GM19025 (cell line): Measurements from ENCODE around the gene POLR2C.

Source experiments
- ATAC-seq: cut with Tn5 transposase; IDR thresholded peaks from one replicate; pipeline ENCODE4 v1.9.1; 2021; ENCODE audit warnings: mild to moderate bottlenecking, low read depth, moderate library complexity; ENCODE audit not compliant: unreplicated experiment

The POLR2C gene

DNA sequence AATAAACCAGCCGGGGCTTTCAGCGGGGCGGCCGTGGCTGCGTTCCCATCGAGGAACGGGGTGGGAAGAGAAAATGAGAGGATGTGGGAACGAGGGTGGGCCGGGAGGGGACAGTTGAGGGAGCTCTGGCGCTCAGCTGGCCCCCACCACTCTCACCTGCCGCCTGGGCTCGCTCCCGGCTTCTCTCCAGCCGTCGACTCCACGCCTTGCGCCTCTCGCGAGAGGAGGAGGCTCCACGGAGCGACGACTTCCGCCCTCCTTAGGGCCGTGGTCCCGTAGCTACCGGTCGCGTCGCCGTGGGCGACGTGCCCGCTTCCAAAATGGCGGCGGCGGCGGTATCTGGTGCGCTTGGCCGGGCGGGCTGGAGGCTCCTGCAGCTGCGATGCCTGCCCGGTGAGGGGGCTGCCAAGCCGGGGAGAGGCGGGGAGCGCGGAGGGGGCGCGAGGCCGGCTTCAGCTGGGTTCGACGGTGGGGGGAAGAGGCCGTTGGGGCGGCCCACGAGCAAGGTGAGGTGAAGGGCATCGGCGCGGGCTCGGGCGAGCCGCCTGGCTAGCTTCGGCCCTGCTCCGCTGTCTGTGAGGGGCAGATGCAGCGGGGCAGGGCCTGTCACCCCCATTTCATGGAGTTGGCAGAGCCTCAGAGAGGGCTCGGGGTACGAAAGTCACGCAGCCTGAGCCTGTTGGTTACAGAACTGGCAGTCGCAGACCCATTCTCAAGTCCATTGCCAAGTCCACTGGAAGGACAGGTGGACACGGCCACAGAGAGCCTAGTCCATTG is 15.1 kb upstream of the POLR2C start, which contains the start of the genes CIAPIN1 and COQ9:
Gene CIAPIN1 (minus strand): TSS at position 200 of the 777 bp plus-strand sequence. CDS start 6,457 bp downstream, outside the sequence.
Gene COQ9 (plus strand): TSS at position 294 of the 777 bp plus-strand sequence. CDS start 27 bp downstream, at position 321.
- ATAC-seq, result peak; percentile 99

DNA sequence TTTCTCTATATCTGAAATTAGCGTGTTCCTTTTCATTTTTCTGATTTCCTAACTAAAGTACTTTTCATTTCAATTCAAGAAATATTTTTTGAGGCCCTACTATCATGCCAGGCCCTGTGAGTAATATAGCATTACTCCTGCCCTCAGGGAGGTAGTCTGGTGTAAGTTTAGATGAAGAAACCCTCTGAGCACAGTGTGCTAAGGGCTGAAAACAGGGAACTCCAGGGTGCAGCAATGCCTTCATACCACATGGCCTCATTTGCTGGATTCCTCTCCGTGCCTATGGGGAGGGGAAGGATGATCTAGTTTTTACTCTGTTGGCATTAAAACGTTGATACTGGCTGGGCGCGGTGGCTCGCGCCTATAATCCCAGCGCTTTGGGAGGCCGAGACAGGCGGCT is 10.5 kb upstream of the POLR2C start:
- ATAC-seq, result no peak

DNA sequence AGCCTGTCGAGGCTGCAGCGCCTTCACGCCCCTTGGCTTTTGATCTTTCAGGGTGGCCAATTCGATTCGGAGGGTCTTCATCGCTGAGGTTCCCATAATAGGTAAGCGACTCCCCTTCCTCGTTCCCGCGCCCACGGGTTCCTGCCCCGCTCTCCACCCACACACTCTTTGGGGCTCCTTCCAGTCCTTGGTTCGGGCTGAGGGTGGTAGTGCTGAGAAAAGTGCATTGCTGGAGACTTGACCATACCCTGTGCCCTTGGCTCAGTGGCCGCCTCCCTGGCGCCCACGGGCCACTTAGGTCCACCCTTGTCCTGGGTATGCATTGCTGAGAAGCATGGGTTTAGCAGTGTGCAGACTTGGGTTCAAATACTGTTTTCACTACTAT is 491 bp downstream of the POLR2C start:
- ATAC-seq, result no peak

DNA sequence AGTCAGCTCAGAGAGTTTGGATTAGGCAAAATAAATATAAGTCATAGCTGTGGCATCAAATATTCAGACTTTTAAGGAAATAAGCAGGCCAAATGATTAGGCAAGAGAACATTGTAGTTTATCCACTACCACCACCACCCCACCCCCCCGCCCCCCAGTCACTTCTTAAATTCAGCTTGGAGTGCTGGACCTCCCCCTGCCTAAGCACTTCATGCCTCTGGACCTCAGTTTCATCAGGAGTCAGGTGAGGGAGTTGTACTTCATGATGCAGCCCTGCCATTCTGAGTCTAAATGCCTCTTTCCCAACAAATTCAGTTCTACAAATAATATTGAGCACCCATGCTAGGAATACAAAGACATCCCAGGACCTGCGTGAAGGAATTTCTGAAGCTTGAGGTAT is 2.0 kb downstream of the POLR2C start:
- no peak for ATAC-seq

DNA sequence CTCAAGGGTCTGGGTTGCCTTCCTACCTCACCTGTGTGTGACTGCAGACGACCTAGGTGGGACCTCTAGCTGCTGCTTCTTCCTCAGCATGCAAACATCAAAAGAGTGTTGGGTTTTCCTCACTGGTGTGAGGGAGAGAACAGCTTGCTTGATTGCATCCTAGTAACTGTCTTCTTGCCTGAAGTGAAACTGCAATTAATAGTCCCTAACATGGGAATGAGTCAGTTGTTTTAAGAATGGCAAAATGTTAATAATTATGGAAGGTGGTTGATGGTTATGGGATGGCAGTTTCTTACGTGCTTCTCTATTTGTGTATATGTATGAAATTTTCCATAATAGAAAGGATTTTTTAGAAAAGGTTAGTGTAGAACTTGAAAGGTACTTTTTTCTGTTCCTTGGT is 5.9 kb downstream of the POLR2C start:
- no peak for ATAC-seq

DNA sequence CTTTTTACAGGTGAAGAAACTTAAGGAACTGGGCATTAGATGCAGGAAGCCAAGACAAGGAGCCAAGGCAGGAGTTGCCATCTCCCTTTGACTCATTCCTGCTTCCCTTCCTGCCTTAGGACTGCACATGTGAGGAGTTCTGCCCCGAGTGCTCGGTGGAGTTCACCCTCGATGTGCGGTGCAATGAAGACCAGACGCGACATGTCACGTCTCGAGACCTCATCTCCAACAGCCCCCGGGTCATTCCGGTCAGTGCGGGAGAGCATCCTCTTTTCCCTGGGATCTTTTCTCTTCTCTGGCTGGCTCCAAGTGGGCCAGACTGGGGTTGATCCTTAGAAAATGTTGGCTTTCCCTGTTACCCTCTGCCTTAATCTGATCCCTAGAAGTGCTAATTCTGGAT is 6.6 kb downstream of the POLR2C start:
- no peak for ATAC-seq

DNA sequence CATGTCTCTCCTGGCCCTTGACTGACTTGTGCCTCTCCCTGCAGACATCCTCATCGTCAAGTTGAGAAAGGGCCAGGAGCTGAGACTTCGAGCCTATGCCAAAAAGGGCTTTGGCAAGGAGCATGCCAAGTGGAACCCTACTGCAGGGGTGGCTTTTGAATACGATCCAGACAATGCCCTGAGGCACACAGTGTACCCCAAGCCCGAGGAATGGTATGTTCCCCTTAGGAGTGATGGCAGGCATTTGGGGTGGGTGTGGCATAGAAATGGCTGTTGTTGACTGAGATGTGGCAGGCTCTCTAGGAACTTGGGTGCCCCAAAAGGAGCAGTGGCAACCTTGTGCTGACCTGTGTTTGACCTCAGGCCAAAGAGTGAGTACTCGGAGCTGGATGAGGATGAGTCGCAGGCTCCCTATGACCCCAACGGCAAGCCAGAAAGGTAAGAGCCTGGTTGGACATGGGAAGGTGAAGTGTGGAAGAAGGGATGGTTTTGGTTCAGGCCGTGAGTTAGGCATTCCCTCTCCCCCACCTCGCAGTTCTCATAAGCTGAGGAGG is 7.5 kb downstream of the POLR2C start:
- ATAC-seq, result no peak

DNA sequence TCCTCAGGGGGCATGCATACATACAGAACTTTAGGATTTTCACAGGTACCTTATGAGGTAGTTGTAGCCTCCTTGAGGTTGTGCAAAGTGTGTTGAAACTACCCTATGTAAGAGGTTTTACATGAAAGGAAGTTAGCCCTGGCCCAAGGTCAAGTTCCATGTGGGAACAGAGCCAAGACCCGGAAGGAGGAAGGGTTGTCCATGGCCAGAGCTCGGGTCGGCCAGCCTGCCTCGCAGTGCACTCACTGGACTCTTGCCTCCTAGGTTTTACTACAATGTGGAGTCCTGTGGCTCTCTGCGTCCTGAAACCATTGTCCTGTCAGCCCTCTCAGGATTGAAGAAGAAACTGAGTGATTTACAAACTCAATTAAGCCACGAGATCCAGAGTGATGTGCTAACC is 8.2 kb downstream of the POLR2C start:
- ATAC-seq, result no peak

DNA sequence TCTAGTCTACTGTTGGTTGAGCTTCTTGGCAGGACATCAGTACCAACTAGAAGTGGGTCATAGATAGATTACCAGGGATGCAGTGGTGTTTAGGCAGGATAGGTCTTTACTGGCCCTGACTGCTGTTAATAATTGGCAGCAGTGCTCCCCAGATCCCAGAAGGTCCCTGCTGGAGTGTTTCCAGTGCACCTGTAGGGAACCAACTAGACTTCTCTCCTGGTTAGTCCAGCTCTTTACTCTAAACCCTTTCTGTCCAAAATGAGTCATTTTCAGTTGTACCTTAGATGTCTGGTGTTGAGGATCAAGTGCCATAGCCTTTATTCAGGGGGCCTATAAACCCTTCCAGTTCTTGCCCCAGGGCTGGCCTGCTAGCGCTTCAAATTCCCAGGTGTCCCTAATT is 8.7 kb downstream of the POLR2C start:
- ATAC-seq, result no peak

DNA sequence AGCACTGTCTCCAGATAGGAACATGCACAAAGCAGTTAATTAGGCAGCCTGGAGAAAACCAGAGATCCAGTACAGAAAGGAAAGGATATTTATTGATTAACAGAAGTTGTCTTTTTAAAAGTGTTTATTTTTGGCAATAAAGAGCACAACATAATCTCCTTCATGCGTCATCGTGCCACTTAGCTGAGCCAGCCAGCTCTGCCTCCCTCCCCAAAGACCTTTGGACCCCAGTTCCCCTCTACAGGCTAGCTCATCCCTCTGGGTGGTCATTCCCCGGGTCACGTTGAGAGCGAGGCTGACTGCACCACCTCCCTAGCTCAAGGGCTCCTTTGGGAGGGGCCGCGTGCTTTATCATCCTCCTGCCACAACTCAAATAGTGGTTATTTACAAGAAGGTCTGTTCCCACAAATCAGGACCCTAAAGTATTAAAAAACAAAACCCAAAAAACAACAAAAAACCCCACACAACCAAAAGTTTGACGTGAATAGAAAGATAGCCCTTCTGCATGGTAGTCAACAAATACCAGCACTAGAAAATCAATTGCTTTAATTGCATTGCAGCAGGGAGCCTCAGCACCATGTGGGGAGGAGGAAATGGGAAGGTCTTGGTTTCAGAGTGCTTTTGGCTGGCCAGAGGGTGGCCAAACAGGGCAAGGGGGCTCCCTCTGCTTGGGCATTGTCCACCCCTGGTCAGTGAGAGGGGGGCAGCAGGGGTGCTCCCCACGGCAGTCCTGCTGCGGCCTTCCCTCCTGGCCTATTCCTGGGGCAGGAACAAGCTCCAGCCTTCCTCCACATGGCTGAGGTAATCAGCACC is 9.6 kb downstream of the POLR2C start:
- ATAC-seq, result no peak

DNA sequence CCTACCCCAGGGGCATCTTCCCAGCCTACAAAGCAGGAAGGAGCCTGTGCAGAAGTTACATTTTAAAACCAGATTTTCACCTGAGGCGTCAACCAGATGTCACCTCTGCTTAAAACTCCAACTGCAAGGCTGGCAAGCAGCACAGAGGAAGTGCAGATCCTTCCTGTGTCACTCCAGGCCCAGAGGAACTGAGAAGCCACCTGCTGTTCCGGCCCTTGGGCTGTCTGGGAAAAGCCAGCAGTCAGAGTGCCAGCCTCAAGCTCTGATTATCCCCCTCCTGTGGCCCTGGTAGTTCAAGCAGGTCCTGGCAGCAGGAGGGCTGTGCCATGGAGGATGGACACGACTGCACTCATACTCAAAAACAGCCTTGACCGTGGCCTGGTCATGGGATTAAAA is 10.2 kb downstream of the POLR2C start:
- no peak for ATAC-seq

DNA sequence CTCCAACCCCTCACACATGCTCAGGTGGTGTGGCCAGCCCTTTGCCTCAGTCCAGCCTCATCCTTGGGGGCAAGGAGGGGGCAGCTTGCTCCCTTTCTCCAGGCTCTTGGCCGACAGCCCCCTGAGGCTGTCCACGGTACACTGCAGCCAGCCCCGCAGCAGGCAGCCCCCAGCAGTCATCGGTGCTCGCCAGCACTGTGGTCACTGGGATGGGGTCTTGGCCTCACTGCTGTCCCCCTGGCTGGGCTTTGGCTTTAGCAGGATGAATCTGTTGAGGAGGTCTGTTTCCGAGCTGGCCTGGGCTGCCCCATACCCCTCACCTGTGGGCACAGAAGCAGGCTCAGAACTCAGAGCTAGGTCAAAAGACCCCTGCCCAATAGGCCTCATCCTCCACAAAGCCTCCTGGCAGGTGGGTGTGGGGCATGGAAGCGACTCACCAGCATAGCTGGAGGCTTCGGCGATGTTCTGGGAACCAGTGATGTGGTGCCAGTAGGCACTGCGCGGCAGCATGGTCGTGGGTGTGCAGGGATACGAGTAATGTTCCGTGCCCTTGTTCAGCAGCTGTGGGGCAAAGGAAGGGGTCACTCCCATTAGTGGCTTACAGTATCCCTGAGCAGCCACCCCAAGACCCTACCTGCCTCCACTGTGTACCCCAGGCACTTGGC is 10.8 kb downstream of the POLR2C start:
- no peak for ATAC-seq

DNA sequence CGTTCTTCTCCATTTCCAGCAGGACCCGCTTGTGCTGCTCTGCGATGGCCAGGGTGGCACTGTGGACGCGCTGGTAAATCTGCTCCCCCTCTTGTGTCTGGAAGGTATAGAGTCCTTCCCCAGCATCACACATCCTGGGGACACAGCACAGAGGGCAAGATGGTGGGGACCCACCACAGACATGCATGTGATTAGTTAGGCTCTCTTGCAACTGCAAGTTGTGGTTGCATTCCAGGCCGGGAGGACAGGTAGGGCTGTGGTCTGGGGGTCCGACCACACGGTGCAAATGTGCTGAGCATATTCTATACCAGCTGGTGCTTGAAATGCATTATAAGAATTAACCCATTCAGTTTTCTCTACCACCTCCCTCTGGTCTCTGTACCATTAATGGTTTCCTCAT is 11.4 kb downstream of the POLR2C start:
- ATAC-seq, result no peak

DNA sequence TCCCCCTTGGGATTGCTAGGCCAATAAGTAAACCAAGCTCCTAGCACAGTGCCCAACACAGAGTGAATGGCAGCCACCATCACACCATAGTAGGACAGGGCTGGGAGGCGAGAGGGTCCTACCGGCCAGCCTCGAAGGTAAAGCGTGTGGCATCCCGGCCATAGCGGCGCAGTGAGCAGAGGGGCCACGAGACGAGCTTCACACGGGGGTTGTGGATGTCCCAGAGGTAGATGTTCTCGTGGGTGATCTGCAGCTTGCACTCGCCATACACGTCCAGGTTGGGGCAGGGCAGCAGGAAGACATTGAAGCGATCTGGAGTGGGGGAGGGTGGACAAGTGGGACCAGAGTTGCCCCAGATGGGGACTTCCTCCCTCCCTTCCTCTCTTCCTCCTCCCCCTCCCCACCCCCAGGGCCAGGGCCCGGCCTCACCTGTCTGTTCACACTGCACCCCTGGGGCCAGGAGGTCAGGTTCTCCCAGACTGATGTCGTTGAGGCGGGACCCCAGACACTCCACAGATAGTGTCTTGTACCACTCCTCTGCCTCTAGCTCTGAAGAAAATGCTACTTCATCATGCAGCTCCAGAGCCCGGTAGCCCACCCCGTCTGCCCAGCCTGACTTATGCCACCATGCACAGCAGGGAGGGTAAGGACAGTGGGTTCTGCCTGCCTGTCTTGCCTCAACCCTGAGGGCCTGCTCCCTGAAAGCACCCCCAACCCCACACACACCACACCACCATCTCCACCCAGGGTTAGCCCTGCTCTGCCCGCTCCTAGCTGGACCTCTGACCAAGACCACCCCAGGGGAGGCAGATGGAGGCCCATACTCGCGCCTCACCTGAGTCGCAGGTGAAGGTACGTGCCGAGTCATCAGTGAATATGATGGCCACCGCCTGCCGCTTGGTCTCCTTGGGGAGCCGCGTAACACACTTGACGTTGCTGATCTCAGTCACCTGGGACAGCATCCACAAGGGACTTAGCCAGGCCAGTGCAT is 12.5 kb downstream of the POLR2C start:
- ATAC-seq, result no peak

DNA sequence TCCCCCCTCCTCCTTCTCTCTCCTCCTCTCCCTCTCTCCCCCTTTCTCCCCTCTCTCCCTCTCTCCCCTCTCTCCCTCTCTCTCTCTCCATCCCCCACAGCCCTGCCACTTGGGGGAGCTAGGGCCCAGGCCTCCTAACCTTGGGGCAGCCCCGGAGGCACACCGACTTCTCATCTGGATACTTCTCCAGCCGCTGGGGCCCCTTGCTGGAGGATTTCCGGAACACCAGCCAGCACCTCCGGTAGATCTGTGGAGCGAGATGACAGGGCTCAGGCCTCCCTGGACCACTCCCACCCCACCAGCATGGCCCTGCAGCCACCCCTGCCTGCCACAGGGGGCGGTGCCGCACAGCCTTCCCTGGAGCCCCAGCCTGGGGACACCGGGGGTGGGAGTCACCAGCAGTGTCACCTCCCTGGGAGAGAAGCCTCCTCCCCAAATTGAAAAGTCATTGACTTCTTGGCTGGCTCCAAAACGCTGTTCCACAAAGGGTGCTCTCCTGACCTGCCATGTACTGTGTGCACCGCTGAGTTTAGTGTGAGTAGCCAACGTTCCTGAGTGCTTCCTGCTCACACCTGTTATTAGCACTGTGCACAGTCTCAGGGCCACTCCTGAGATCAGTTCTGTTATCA is 13.3 kb downstream of the POLR2C start:
- peak; percentile 91 for ATAC-seq

DNA sequence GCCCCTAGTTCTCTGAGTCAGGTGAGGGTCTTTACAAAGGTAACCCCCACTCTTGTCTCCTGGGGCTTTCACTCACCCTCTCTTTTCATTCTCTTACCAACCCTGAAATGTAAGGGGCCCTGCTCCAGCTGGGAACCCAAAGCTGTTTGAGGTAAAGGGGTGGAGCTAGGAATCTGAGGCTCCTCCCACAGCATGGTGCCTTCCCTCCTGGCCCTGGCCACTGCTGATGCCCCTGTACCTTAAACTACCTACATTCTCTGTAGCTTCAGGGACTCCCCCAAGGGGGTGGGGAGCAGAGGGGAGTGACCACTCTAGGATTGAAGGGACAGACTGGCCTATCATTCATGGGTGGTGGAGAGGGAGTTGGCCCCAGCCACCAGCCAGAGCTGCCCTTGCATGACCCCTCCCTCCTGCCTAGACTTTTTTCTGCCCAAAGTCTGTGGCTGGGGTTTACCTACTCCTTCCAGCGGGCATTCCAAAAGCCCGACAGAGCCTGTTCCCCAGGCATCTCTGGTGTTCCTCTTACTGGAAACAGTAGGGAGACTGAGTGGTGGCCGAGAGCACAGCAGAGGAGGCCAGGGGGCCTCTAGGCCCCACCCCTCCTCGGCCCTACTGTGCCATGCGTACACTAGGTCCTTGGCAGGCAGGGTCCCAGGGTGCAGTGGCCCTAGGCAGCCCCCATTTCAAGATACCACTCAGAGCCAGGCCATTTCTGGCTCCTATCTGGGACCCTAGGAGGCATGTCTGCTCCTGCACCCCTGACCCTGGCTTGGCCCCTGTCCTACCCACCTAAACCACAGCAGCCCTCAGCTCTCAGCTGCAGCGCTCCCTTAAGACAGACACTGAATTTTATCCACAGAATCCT is 14.3 kb downstream of the POLR2C start:
- no peak for ATAC-seq

DNA sequence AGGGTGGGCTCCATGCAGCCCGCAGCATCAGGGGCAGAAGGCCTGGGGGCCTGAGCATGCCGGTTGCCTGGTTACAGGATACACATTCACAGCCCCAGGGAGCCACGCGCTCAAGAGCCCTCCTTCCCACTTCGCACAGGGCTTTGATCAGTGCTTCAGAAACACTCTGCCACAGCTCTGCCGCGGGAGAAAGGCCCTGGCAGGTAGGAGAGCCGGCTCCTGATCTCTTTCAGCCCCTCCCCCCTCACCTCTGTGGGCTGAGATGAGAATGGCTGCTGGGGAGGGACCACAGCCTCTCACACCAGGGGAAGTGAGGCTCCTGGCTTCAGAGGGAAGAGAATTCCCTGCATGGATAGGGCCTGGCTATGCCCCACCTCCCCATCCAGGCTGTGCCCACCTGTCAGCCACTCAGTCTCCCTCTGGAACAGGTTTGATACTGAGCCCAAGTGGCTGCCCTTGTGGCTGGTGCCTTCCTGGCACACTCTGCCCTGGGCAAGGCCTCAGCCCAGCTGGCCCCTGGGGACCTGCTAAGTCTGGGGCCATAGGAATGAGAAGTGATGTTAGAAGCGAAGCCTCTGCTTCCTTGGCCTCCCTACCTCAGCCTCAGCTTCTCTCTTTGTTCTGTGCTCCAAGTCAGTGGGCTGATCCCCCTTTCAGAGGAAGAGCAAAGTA is 15.2 kb downstream of the POLR2C start:
- no peak for ATAC-seq
